K562 (cell line): ENCODE results near the gene TCEANC2. TPM values are rescaled to one million over a fixed set of nuclear protein-coding genes. Genes with fewer than 3 reads are reported as not detected.

Source experiments
- ATAC-seq: fragments of 200-7000 bp; cut with Tn5 transposase; 3 replicates; pipeline ENCODE4 v1.9.1; 2020; ENCODE audit warnings: moderate library complexity
- BruUV-seq: library from RNA; stranded (reverse); fragments of 400-500 nt; replicated peaks from 2 replicates; lab custom pipeline; 2021; lab: Mats Ljungman, UMichigan
- CTCF ChIA-PET: fragments of 300-600 bp; formaldehyde crosslinking; extraction: SDS; loops from one replicate; lab custom pipeline; 2021; ENCODE audit warnings: low intra/inter-chr PET ratio; lab: Yijun Ruan, JAX
- POLR2A ChIA-PET: fragments of 300-600, 350-650 bp; sonication (Branson Sonifier 250); formaldehyde crosslinking; extraction: SDS; loops from one replicate; lab custom pipeline; 2021; ENCODE audit warnings: antibody characterized with exemption, inconsistent platforms; lab: Yijun Ruan, JAX
- DNase-seq, 4 experiments: peaks; one replicate each; pipeline versions ENCODE4 v3.0.0 to v3.0.0-alpha.2; 2011 to 2018; ENCODE audit warnings: low spot score in 3 of 4, mixed read lengths in 3 of 4; ENCODE audit errors: extremely low read depth in 1 of 4
- FAIRE-seq: peaks from 2 replicates; lab custom pipeline; 2011; peaks lifted over from hg19 to GRCh38; lab: Jason Lieb, UNC
- H2AFZ ChIP-seq: 2 replicates; pipeline ENCODE4 v1.6.0; 2011; ENCODE audit warnings: low read depth, low read length, control low read depth, inconsistent platforms
- H3K27ac ChIP-seq: fragments of 200-600 bp; 3 replicates; pipeline ENCODE4 v1.8.0; 2011; ENCODE audit warnings: low read depth, mild to moderate bottlenecking, control low read depth, inconsistent platforms, low read length, moderate library complexity, mixed read lengths; ENCODE audit errors: extremely low read depth
- H3K27me3 ChIP-seq, 2 experiments: fragments of 300-600 bp in 1 of 2; 2 replicates in 1 of 2; 3 replicates in 1 of 2; pipeline versions ENCODE4 v1.6.0 to v1.8.0; 2011; ENCODE audit warnings: inconsistent platforms in 2 of 2, low read length in 2 of 2, mild to moderate bottlenecking in 1 of 2, mixed read lengths in 1 of 2, moderate library complexity in 1 of 2; ENCODE audit not compliant: control insufficient read depth in 2 of 2, insufficient read depth in 2 of 2
- H3K36me3 ChIP-seq: fragments of 300-600 bp; 3 replicates; pipeline ENCODE4 v1.8.0; 2011; ENCODE audit warnings: mild to moderate bottlenecking, low read length, inconsistent platforms; ENCODE audit not compliant: control insufficient read depth, insufficient read depth
- H3K4me1 ChIP-seq, 2 experiments: fragments of 200-600 bp in 1 of 2; replicated peaks in 1 of 2; 2 replicates in 1 of 2; 3 replicates in 1 of 2; pipeline versions ENCODE4 v1.5.1 to v1.8.0; 2011; ENCODE audit warnings: inconsistent platforms in 2 of 2, low read length in 2 of 2, mild to moderate bottlenecking in 1 of 2, mixed read lengths in 1 of 2, moderate library complexity in 1 of 2; ENCODE audit not compliant: control insufficient read depth in 2 of 2, insufficient read depth in 2 of 2
- H3K4me2 ChIP-seq: 2 replicates; pipeline ENCODE4 v1.6.1; 2011; ENCODE audit warnings: low read length, control low read depth, inconsistent platforms, mixed read lengths; ENCODE audit not compliant: insufficient read depth
- H3K4me3 ChIP-seq: fragments of 200-600 bp; sonication (generic), shearing (Covaris generic); 2 replicates; pipeline ENCODE4 v1.5.1; 2016; ENCODE audit warnings: control low read depth, inconsistent platforms
- H3K79me2 ChIP-seq: fragments of 200-600 bp; 3 replicates; pipeline ENCODE4 v1.8.0; 2011; ENCODE audit warnings: low read length, inconsistent platforms; ENCODE audit not compliant: control insufficient read depth, insufficient read depth
- H3K9ac ChIP-seq, 2 experiments: 2 replicates each; pipeline versions ENCODE4 v1.6.0 to v1.6.1; 2011; ENCODE audit warnings: low read depth in 2 of 2, low read length in 2 of 2, control low read depth in 1 of 2, inconsistent platforms in 1 of 2, mild to moderate bottlenecking in 1 of 2, mixed read lengths in 1 of 2; ENCODE audit not compliant: insufficient read depth in 1 of 2
- H3K9me1 ChIP-seq: one replicate; pipeline ENCODE4 v1.6.0; 2011; ENCODE audit warnings: inconsistent platforms, mild to moderate bottlenecking, low read length, moderate library complexity; ENCODE audit not compliant: control insufficient read depth, insufficient read depth
- H3K9me3 ChIP-seq: replicated peaks from 2 replicates; pipeline ENCODE4 v1.5.1; 2011; ENCODE audit warnings: low read depth, low read length, inconsistent platforms; ENCODE audit not compliant: control insufficient read depth, insufficient read depth
- H4K20me1 ChIP-seq: replicated peaks from 2 replicates; pipeline ENCODE4 v1.6.1; 2011; ENCODE audit warnings: low read length, inconsistent platforms, mixed read lengths; ENCODE audit not compliant: control insufficient read depth, insufficient read depth
- ADNP ChIP-seq: fragments of 200-800 bp; sonication (Bioruptor generic); IDR thresholded peaks from 2 replicates; pipeline ENCODE4 v1.6.1; 2016; ENCODE audit warnings: missing genetic modification characterization, missing compliant biosample characterization
- BCOR ChIP-seq: fragments of 450-650 bp; IDR thresholded peaks from 2 replicates; pipeline ENCODE4 v1.6.1; 2016
- CBX1 ChIP-seq: sonication (generic); IDR thresholded peaks from 2 replicates; pipeline ENCODE4 v1.6.1; 2016; ENCODE audit warnings: antibody characterized with exemption, low read depth, mild to moderate bottlenecking
- CHD4 ChIP-seq: fragments of 200-600 bp; sonication (generic); IDR thresholded peaks from 3 replicates; pipeline ENCODE4 v1.6.1; 2012; ENCODE audit warnings: low read depth, mild to moderate bottlenecking, mixed read lengths, low read length, inconsistent platforms; ENCODE audit not compliant: insufficient read depth, insufficient replicate concordance, poor library complexity, severe bottlenecking
- ERF ChIP-seq: fragments of 450-650 bp; formaldehyde crosslinking; IDR thresholded peaks from 2 replicates; pipeline ENCODE4 v1.4.0; 2020; ENCODE audit warnings: mild to moderate bottlenecking, mixed read lengths
- ETV1 ChIP-seq: fragments of 450-650 bp; conservative IDR thresholded peaks from 2 replicates; pipeline ENCODE4 v1.6.1; 2016; ENCODE audit warnings: missing genetic modification characterization, control low read depth, low read depth, missing compliant biosample characterization
- HDAC2 ChIP-seq: fragments of 450-650 bp; IDR thresholded peaks from 2 replicates; pipeline ENCODE4 v1.6.1; 2016; ENCODE audit warnings: mild to moderate bottlenecking
- HDAC3 ChIP-seq: fragments of 450-650 bp; IDR thresholded peaks from 2 replicates; pipeline ENCODE4 v1.6.1; 2018; ENCODE audit warnings: borderline replicate concordance, mild to moderate bottlenecking, moderate library complexity; ENCODE audit not compliant: partially characterized antibody
- KDM1A ChIP-seq, 2 experiments: fragments of 450-650 bp; IDR thresholded peaks; 2 replicates each; pipeline ENCODE4 v1.6.1; 2016; ENCODE audit warnings: mild to moderate bottlenecking in 2 of 2
- KDM5B ChIP-seq: fragments of 200-600 bp; sonication (generic); IDR thresholded peaks from 2 replicates; pipeline ENCODE4 v1.6.1; 2012; ENCODE audit warnings: low read depth, mild to moderate bottlenecking, moderate library complexity, low read length, control low read depth, inconsistent platforms; ENCODE audit not compliant: insufficient replicate concordance
- NFATC3 ChIP-seq: fragments of 450-650 bp; IDR thresholded peaks from 2 replicates; pipeline ENCODE4 v1.6.1; 2017; ENCODE audit warnings: mild to moderate bottlenecking
- RCOR1 ChIP-seq, 2 experiments: IDR thresholded peaks; 2 replicates each; pipeline ENCODE4 v1.6.1; 2012; ENCODE audit warnings: low read depth in 2 of 2, low read length in 2 of 2, borderline replicate concordance in 1 of 2, improper control_type of control experiment in 1 of 2
- SMARCA5 ChIP-seq: fragments of 450-650 bp; IDR thresholded peaks from 2 replicates; pipeline ENCODE4 v1.6.1; 2016
- ZNF586 ChIP-seq: fragments of 450-650 bp; formaldehyde crosslinking; conservative IDR thresholded peaks from 2 replicates; pipeline ENCODE4 v1.4.0; 2020; ENCODE audit warnings: mild to moderate bottlenecking, moderate library complexity
- WGBS: fragments of 100-300 bp; shearing (Covaris generic); methylation state at CpG from one replicate; pipeline ENCODE4 v1.1.6; 2016; ENCODE audit warnings: low coverage, mixed read lengths; ENCODE audit not compliant: insufficient coverage; ENCODE audit errors: missing lambda C conversion rate; 5-methylcytosine and 5-hydroxymethylcytosine counted together
- in situ Hi-C: fragments of 300-500 bp; cut with MboI; formaldehyde crosslinking; loops from 4 replicates; pipeline ENCODE4 v1.15.0; 2018; ENCODE audit warnings: inconsistent platforms, mixed read lengths
- intact Hi-C: fragments of 100-400 bp; cut with micrococcal nuclease; formaldehyde crosslinking; loops from 2 replicates; pipeline ENCODE4 v1.14.2; 2022
- polyA plus RNA-seq, 8 experiments: library from polyadenylated mRNA; depleted of rRNA in 4 of 8; stranded (reverse) in 5 of 8; unstranded in 3 of 8; fragments of >200 nt; fragmentation: Nextera tagmentation in 2 of 8; fragmentation: Illumina TruSeq in 1 of 8; extraction: Ambion mirVana in 2 of 8; extraction: Trizol in 1 of 8; gene quantifications; 2 replicates each; pipeline versions ENCODE4 v1.2.1 to v1.2.3, GENCODE V29; 2011 to 2014; ENCODE audit warnings: inconsistent platforms in 1 of 8, missing spikeins in 1 of 8
- total RNA-seq, 7 experiments: library from RNA; depleted of rRNA in 6 of 7; stranded (reverse); fragments of >200 nt in 6 of 7; fragmentation: Illumina TruSeq in 2 of 7; extraction: Trizol in 2 of 7; gene quantifications; 2 replicates each; pipeline versions ENCODE4 v1.2.1 to v1.2.3, GENCODE V29; 2011 to 2021; ENCODE audit warnings: low replicate concordance in 1 of 7
- TF ChIP-seq, protein P1 (sequence below): sonication (generic); formaldehyde crosslinking; IDR thresholded peaks from 2 replicates; pipeline ENCODE4 v1.8.0; 2022; ENCODE audit warnings: missing genetic modification reagents, mild to moderate bottlenecking, borderline replicate concordance

The TCEANC2 gene
- total and polyA plus RNA-seq, 9 of the 15 experiments (the other 6 are each of a cell fraction or from before 2014, with no cell fraction given): 3.3 to 10.2 (median 7.0) TPM

DNA sequence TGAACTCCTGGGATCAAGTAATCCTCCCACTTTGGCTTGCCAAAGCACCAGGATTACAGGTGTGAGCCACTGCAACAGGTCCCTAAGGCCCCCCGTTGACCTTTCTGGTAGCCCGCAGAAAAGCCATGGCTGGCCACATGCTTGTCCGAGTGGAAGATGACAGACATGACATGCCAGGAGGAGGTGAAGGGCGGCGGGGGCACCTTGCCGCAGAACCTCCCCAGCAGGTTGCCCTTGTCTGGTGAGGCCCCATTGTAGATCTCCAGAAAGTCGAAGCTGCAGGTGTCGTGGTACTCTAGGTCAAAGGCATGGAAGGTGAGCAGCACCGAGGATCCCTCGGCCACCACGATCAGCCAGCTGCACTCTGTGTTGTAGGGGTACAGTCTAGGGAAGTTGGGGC, 91.0 kb downstream of the TCEANC2 start:
- in situ Hi-C loops: no loop called here
- ChIA-PET CTCF (no interaction called here), POLR2A (interaction anchor here (0.7 to 1.1 kb wide), 2 partner anchors 46 to 96 kb away, joined by 3 to 4 read pairs; no protein-coding TSS in a partner anchor)
- Histone ChIP-seq H4K20me1 (0 out of 2 replicates have a peak, but pooled peaks cover 4% of the 10 kb centered on the region), H3K4me3 (no peak overlapping the region), H3K27me3 (peaks cover 0 to 18% of the 10 kb centered on the region in 2 experiments; a peak in 2 of 5 replicates), H3K9ac (no peak overlapping the region), H3K9me1 (no peaks in the 10 kb centered on the region), H3K9me3 (no peaks in the 10 kb centered on the region), H3K79me2 (no peaks in the 10 kb centered on the region), H3K36me3 (no peaks in the 10 kb centered on the region), H3K4me1 (peaks cover 0 to 4% of the 10 kb centered on the region in 2 experiments; a peak in 1 of 5 replicates), H2AFZ (no peak overlapping the region), H3K27ac (no peak overlapping the region), H3K4me2 (no peak overlapping the region)
- intact Hi-C loops: no loop called here
- ATAC-seq: no peak
- no peak for DNase-seq
- FAIRE-seq: no peak
- 35% methylated on average over 11 of the region's 11 CpGs for WGBS
- BruUV-seq: no TSS peak
- TF ChIP-seq ERF (CRISPR knock-in tag): no peak
- no peak for TF ChIP-seq KDM5B

DNA sequence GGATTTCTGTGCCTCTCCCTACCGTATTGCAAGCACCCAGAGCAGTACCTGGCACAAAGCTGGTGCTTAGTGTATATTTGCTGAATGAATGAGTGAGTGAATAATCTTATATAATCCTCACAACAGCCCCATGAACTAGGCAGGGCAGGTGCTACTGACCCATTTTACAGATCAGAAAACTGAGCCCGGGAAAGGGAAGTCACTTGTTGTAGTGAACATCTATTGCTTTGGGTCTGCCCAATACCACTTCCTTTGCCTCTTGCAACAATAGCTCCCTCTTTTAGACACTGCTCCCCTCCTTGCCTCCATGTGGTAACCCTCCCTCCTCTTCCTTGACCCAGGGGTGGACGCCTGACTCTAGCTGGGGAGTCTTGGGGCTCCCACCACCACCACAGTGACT, 96.3 kb downstream of the TCEANC2 start:
- DNase-seq (no peak), ATAC-seq (no peak), FAIRE-seq (no peak)
- no TSS peak for BruUV-seq
- no peaks in the 10 kb centered on the region for H3K9me3 ChIP-seq
- H3K27ac ChIP-seq: no peak overlapping the region
- H3K4me1 ChIP-seq: 0 out of 5 replicates have a peak, but pooled peaks cover 0 to 3% of the 10 kb centered on the region in 2 experiments
- CTCF ChIA-PET: no interaction called here
- H3K79me2 ChIP-seq: no peaks in the 10 kb centered on the region
- H2AFZ ChIP-seq: no peak overlapping the region
- H3K4me2 ChIP-seq: no peak overlapping the region
- no peak overlapping the region for H3K4me3 ChIP-seq
- peaks cover 0 to 8% of the 10 kb centered on the region in 2 experiments; a peak in 1 of 5 replicates for H3K27me3 ChIP-seq
- intact Hi-C loops: no loop called here
- in situ Hi-C loops: no loop called here
- POLR2A ChIA-PET: no interaction called here
- no peaks in the 10 kb centered on the region for H3K9me1 ChIP-seq
- 29% methylated on average over 3 of the region's 3 CpGs for WGBS
- H3K36me3 ChIP-seq: no peaks in the 10 kb centered on the region
- H3K9ac ChIP-seq: no peak overlapping the region
- H4K20me1 ChIP-seq: no peaks in the 10 kb centered on the region
- TF ChIP-seq HDAC2: peak; percentile 34; the same call in 1 of the 2 replicates
- TF ChIP-seq ETV1 (tag): peak; percentile 26; the same call in 1 of the 2 replicates
- TF ChIP-seq CHD4: peak; percentile 89
- no peak for TF ChIP-seq HDAC3
- TF ChIP-seq NFATC3: no peak
- peak; percentile 52; the same call in 1 of the 2 replicates for TF ChIP-seq SMARCA5
- TF ChIP-seq ZNF586 (CRISPR knock-in tag): no peak
- peak; percentile 39; the same call in 1 of the 2 replicates for TF ChIP-seq CBX1
- TF ChIP-seq, protein P1, sequence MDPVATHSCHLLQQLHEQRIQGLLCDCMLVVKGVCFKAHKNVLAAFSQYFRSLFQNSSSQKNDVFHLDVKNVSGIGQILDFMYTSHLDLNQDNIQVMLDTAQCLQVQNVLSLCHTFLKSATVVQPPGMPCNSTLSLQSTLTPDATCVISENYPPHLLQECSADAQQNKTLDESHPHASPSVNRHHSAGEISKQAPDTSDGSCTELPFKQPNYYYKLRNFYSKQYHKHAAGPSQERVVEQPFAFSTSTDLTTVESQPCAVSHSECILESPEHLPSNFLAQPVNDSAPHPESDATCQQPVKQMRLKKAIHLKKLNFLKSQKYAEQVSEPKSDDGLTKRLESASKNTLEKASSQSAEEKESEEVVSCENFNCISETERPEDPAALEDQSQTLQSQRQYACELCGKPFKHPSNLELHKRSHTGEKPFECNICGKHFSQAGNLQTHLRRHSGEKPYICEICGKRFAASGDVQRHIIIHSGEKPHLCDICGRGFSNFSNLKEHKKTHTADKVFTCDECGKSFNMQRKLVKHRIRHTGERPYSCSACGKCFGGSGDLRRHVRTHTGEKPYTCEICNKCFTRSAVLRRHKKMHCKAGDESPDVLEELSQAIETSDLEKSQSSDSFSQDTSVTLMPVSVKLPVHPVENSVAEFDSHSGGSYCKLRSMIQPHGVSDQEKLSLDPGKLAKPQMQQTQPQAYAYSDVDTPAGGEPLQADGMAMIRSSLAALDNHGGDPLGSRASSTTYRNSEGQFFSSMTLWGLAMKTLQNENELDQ (CRISPR knock-in tag): no peak
- TF ChIP-seq KDM1A (IDR thresholded peaks at IDR 0.05): peak; percentile 22 to 76; a peak in 2 of 4 replicates
- TF ChIP-seq ADNP (tag): peak; percentile 87
- TF ChIP-seq BCOR: peak; percentile 85
- peak in 1 of 2 experiments; percentile 7; a peak in 1 of 4 replicates for TF ChIP-seq RCOR1 (IDR thresholded peaks at IDR 0.05; ENCODE audit: borderline replicate concordance in 1 of 2, low read depth in 2 of 2, low read length in 2 of 2)
